ENCODE data around the gene TAMALIN.

DNA sequence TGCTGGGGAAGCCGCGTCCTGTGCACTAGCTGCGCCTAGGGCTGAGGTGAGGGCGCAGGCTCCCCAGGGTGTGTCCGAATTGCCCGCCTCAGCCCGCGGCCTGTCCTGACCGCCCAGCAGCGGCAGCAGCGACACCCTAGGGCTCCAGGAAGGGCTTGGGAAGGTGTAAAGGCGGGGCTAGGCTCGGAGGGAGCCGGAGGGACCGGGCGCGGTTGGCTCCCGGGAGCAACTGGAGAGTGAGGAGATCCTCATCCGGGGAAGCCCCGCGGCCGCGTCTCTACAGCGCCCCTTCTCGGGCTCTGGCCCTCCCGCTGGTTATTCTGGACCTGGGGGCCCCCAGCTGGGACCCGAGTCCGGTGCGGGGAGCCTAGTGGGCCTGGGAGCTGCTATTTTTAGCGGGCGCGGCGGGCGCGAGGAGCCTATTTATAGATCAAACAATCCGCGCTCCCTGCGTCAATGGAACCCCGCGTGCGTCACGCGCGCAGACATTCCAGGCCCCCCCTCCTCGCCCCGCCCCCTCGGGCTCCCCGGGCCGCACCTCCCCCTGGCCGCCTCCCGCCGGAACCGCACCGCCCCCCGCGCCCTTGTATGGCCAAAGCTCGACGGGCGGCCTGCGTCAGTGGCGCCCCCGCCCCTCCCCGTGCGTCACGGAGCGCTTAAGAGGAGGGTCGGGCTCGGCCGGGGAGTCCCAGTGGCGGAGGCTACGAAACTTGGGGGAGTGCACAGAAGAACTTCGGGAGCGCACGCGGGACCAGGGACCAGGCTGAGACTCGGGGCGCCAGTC, 44.2 kb downstream of the TAMALIN start, which contains the start of gene NR4A1:
- TF ChIP-seq, protein P1, sequence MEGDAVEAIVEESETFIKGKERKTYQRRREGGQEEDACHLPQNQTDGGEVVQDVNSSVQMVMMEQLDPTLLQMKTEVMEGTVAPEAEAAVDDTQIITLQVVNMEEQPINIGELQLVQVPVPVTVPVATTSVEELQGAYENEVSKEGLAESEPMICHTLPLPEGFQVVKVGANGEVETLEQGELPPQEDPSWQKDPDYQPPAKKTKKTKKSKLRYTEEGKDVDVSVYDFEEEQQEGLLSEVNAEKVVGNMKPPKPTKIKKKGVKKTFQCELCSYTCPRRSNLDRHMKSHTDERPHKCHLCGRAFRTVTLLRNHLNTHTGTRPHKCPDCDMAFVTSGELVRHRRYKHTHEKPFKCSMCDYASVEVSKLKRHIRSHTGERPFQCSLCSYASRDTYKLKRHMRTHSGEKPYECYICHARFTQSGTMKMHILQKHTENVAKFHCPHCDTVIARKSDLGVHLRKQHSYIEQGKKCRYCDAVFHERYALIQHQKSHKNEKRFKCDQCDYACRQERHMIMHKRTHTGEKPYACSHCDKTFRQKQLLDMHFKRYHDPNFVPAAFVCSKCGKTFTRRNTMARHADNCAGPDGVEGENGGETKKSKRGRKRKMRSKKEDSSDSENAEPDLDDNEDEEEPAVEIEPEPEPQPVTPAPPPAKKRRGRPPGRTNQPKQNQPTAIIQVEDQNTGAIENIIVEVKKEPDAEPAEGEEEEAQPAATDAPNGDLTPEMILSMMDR (IDR thresholded peaks at IDR 0.05), result peak in 1 of 4 experiments; percentile 32
- TF ChIP-seq POLR2A (IDR thresholded peaks at IDR 0.05), result peak; percentile 95 to 97

Measured in gastroesophageal sphincter (tissue), 3 donors.